GM12875 (cell line): Measurements from ENCODE around the gene CCDC196.

Experiments
- H3K4me3 ChIP-seq: one replicate; pipeline ENCODE4 v1.5.1; 2011; ENCODE audit warnings: low read depth, low read length, control low read depth
- CTCF ChIP-seq: IDR thresholded peaks from 2 replicates; pipeline ENCODE4 v1.5.1; 2011; ENCODE audit warnings: low read depth, mild to moderate bottlenecking, control low read depth, inconsistent platforms, low read length, moderate library complexity, borderline replicate concordance; ENCODE audit not compliant: insufficient read depth

CCDC196 gene

DNA sequence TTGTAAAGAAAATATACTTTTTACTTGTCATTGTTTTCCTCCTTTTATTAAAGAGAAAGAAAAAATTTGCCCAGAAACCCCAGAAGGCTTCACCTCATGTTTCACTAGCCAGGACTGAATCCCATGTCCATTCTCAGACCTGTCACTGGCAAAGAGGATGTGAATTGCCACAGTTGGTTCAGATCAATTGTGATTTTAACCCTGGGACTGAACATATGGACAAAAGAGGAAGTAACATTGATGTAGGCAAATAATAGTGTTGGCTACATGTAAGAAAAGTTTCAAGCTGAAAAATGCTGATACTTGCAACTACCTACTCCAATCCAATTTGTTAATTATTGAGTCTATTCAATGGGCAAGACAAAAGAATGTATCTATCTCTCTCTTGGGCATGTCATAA is 8.6 kb upstream of the CCDC196 start:
- no peak overlapping the region for H3K4me3 ChIP-seq
- TF ChIP-seq CTCF = no peak

- H3K4me3 ChIP-seq = no peak overlapping the region
- no peak for TF ChIP-seq CTCF
These were observed 3.3 kb upstream of the CCDC196 start for GRCh38 chr14:66482873-66483272.

DNA sequence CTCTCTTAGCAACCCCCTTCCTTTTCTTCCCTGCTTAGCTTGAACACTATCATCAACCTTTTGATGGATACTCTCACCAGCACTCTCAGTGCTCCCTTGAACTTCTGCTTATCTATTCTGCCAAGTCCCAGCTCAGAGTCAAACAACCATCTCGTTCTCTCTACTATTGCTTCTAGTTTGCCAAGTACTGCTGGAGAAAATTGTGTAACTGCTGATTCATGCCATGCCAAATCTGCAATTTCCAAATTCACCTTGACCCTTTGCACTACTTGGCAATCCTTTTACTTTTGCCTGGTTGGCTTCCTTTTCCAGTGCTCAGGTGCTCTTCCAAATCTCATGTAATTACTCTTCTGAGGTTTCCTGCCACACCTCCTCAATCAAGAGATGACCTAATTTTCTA is 2.8 kb upstream of the CCDC196 start:
- TF ChIP-seq CTCF = no peak
- no peak overlapping the region for H3K4me3 ChIP-seq

GRCh38 chr14:66485029-66485428 is 1.1 kb upstream of the CCDC196 start:
- TF ChIP-seq CTCF = no peak
- H3K4me3 ChIP-seq = no peak overlapping the region

DNA sequence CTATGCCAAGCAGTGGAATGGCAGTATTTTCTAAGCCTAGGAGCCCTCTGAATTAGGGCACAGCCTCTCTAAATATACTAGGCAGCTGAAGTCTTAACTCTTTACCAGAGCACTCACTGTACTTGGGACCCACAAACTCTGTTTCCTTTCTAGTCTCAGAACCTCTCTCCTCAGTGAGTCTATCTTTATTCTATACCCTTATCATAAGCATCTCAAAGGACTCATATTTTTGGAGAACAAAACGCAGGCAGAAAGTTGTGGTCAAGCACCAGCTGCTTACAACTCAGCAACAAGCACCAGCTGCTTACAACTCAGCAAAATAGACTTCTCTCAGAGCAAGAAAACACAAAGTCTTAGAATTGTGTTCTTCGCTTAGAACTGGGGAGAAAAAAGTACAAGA is 993 bp downstream of the CCDC196 start:
- H3K4me3 ChIP-seq = no peak overlapping the region
- TF ChIP-seq CTCF = no peak

- H3K4me3 ChIP-seq = no peak overlapping the region
- no peak for TF ChIP-seq CTCF
These were observed 4.3 kb downstream of the CCDC196 start for GRCh38 chr14:66490143-66491111.

GRCh38 chr14:66493750-66494149 is 7.6 kb downstream of the CCDC196 start:
- H3K4me3 ChIP-seq = no peak overlapping the region
- no peak for TF ChIP-seq CTCF
